ENCODE results near the gene DECR2.
A peak's percentile ranks its signal among the peaks of the same experiment; 100 is the strongest.
"Not testable (repeated sequence)": the region's sequence is repeated elsewhere in the genome, so short reads cannot be mapped to it uniquely, and the experiment has no call there.

The DECR2 gene

DNA sequence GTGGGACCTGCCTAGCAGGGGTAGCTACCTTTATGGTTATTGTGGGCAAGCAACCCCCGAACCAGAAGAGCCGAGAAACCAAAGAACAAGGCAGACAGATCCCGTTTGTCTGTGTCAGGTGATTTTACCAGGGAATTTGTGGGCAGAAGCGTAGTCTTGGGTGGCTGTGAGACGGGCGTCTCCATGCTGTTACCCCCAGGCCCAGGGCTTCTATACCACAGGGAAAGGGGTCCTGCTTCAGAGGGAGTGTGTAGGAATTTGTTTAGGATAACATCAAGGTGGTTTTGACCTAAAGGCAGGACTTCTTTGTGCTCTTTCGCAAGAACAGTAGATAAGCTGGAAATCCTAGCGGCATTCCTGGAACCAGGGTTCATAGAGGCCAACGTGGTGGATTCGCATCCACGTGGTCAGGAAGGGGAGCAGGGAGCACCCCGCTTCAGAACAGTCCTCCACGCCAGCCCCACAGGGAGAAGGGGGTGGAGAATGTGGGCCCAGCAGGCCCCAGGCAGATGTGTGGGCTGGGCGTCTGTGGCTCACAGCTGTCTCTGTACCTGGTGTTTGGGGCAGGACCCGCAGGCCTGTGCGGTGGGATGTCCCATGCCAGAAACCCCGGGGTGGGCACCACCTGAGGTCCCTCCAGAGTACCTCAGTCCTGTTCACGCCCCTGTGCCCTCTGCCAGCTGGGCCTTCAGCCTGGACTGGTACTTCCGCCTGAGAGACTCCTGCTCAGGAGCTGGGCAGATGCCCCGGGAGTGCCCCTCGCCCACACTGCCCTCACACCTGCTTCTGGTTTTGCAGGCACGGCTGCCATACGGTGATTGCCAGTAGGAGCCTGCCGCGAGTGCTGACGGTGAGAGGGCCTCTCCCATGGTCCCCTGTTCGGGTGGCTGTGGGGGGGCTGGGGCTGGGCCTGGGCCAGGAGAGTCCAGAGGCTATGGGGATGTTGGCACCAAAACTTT, 4.1 kb downstream of the DECR2 start:
- no peak for DNase-seq

DNA sequence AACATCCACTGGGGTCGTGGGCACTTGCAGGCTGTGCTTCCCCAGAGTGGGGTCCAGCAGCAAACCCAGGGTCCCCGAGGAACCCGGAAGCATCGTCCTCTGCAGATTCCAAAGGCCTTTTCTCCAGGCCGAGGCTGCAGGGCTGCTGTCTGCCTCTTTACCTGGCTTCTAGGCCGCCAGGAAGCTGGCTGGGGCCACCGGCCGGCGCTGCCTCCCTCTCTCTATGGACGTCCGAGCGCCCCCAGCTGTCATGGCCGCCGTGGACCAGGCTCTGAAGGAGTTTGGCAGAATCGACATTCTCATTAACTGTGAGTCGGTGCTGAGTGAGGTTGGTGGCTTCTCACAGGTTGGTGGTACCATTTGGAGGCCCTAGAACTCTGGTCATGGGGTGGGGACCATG, 5.6 kb downstream of the DECR2 start:
- DNase-seq, result no peak

DNA sequence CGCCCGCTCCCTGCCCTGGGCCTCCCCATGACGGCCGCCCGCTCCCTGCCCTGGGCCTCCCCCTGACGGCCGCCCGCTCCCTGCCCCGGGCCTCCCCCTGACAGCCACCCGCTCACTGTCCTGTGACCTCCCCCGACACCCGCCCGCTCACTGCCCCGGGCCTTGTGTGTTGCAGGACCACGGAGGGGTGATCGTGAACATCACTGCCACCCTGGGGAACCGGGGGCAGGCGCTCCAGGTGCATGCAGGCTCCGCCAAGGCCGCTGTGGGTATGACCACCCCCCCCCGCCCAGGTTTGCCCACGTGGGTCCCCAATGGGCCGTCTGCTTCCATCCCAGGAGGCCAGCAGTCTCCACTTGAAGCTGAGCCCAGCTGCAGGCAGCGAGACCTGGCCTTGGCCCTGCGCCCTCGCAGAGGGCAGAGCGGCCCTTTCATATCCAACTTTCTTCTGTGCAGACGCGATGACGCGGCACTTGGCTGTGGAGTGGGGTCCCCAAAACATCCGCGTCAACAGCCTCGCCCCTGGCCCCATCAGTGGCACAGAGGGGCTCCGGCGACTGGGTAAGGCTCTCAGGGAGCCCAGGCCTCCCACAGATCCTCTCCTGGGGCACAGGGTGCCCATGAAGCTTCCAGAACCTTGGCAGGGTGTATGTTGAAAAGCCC, 9.0 kb downstream of the DECR2 start:
- peak; percentile 71 for DNase-seq

DNA sequence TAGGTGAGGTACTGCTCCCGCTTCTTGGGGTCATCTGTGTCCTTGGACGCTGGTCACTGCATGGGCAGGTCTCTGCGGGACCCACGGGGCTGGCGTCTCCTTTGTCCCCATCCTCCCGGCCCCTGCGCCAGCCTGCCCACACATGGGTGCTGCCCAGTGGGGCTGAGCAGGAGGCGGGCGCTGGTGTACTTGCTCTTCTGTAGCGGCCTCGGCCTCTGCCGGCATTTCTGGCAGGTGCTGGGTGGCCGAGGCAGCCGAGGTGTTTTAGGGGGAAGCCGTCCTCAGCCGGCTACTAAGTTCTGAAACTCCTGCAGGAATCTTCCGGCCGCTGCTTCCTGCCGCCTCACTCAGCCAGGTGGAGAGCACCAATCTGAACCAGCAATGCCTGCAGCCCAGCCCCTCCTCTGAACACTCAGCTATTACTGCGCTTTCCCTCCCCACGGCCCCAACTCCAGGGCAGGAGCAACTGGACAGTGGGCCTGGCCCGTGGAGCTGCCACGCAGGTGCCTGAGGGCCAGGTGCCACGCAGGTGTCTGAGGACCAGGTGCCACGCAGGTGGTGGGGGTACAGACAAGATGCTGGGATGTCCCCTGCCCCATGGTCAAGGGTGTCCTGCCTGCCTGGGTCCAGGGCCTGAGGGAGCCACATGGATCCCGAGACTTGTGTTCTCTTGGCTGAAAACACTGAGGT, 10.0 kb downstream of the DECR2 start:
- DNase-seq, result no peak

DNA sequence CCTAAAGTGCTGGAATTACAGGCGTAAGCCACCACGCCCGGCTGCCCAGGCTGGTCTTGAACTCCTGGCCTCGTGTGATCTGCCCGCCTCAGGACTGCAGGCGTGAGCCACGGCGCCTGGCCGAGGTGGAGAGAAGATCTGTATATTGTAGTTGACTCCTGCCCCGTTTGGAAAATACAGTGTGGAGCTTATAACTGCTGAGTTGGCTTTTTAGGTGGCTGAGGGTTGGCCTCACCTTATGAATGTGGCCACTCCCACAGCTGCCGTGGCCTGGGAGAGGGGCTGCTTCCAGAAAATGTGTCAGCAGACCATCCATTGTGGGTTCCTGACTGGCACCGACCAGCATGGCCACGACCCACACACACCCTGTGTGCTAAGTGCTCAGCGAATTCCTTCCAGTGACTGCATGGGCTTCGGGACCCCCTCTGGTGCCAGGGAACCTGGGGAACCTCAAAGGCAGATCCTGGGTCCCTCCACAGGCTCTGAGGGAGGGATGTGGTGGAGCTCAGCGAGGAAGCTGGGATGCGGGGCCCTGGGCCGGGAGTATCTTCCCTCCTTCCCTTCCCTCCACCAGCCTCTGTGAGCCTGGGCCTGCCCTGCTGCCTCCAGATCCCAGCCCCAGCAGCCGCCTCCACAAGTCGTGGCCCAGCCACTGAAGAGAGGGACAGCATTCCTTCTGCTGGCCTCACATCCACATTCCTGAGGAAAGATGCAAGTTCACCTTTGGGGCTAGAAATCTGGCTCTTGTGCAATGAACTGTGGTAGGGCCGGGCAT, 12.9 kb downstream of the DECR2 start:
- no peak for DNase-seq

DNA sequence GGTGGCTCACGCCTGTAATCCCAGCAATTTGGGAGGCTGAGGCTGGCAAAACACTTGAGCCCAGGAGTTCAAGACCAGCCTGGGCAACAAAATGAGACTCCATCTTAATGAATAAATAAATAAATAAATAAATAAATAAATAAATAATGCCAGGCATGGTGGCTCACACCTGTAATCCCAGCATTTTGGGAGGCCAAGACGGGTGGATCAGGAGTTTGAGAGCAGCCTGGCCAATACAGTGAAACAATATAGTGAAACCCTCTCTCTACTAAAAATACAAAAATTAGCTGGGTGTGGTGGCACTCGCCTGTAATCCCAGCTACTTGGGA, 13.4 kb downstream of the DECR2 start:
- DNase-seq, result not testable (repeated sequence)

DNA sequence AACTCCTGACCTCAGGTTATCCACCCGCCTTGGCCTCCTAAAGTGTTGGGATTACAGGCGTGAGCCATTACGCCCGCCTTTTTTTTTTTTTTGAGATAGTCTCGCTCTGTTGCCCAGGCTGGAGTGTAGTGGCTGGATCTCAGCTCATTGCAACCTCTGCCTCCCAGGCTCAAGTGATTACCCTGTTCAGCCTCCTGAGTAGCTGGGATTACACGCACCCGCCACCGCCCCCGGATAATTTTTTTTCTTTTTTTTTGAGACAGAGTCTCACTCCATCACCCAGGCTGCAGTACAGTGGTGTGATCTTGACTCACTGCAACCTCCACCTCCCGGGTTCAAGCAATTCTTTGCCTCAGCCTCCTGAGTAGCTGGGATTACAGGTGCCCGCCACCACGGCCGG, 20.5 kb downstream of the DECR2 start:
- not testable (repeated sequence) for DNase-seq

DNA sequence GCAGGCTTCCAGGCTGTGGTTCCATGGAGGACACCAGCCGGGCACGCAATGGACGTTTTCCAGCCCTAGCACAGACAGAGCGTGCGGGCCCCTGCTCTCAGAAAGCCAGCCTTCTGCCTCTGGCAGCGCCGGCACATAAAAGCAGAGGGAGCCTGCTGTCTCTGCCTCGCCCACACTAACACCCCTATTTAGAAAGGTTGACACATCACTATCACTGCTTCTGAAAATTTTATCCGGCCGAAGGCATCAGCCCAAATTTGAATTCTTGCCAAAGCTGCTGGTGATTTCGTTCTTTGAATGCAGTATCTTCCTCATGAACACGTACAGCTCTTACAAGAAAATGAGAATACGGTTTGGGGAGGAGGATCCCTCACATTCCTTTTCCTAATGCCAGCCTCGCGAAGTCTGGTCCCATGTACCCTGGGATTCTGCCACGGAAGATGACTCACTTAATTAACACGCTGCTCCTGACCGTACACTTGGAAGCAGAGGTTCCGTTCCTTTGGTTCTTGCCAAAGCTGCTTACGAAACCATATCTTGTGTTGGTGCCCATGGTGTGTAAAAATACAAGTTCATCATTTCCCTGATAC, 22.4 kb downstream of the DECR2 start:
- no peak for DNase-seq

DNA sequence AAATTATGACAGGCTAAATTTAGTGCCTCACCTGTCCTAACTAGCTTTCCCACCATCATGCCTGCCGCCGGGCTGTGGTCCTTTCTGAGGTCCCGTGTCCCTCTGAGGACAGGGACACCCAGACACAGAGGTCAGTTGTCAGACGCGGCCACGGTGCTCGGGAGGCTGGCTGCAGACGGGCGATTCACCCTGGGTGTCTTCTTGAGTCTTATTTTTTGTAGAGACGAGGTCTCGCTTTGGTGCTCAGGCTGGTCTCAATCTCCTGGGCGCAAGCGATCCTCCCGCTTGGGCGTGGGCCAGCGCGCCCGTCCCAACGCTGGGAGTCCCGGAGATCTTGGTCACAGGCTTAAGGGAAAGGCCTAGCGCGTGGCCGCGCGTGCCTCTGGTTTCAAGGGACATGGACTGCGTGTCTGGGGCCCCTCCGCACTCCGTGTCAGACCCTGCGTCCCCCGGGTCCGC, 23.0 kb downstream of the DECR2 start:
- no peak for DNase-seq

DNA sequence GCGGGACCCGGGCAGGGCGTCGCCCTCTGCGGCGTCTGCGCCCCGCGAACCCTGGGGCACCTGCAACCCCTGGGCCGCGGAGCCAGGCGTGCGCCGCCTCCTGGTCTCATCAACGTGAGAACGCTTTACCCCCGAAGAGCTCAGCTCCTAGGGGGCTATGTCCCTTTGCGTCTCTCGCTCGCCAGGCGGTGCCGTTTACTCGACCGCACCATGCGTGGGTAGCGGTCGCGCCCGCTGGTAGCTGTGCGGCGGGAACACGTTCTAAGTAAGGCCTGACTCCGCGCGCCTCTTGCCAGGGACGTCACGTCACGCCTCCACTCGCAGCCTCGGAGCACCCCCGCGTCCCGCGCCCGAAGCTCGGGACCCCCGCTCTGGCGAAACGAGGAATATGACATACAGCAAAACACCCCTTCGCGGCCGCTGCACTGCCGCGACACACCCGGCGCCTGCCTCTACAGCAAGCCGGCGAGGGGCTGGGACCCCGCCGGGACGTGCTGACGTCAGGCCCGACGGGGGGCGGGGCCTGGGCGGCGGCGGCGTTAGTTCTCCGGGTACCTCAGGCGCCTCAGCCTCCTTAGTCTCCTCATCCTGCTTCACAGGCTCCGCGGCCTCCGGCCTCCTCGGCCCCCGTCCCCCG, 23.5 kb downstream of the DECR2 start, which contains the start of gene RAB11FIP3:
Gene RAB11FIP3 (plus strand): TSS at position 568 of the 637 bp plus-strand sequence. CDS start 358 bp downstream, outside the sequence.
- DNase-seq, result peak; percentile 79

DNA sequence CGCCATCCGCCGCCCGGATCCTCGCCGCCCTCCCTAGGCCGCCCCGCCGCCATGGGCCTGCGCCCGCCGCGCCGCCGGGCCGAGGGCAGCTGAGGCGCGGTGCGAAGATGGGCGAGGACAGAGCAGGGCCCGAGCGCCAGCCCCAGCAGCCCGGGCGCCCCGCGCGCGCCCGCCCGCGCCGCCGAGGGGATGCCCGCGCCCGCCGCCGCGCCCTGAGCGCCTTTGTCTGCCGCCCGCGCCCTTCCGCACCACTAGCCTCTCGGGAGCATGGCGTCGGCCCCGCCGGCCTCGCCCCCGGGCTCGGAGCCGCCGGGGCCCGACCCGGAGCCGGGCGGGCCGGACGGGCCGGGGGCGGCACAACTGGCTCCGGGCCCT, 24.0 kb downstream of the DECR2 start:
- DNase-seq, result no peak

DNA sequence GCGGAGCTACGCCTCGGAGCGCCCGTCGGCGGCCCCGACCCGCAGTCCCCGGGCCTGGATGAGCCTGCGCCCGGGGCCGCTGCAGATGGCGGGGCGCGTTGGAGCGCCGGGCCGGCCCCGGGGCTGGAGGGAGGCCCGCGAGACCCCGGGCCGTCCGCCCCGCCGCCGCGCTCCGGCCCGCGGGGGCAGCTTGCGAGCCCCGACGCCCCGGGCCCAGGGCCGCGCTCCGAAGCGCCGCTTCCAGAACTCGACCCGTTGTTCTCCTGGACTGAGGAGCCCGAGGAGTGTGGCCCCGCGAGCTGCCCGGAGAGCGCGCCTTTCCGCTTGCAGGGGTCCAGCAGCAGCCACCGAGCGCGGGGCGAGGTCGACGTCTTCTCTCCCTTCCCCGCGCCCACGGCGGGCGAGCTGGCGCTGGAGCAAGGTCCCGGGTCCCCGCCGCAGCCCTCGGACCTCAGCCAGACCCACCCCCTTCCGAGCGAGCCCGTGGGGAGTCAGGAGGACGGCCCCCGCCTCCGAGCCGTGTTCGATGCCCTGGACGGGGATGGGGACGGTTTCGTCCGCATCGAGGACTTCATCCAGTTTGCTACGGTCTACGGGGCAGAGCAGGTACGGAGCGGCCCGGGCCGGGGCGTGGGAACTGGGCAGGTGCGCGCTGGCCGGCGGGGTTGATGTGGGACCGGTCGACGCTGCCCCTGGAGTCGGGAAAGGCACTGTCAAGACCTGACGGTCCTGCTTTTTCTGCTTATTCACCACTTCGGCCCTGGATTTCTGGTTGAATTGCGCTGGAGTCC, 24.6 kb downstream of the DECR2 start:
- no peak for DNase-seq

DNA sequence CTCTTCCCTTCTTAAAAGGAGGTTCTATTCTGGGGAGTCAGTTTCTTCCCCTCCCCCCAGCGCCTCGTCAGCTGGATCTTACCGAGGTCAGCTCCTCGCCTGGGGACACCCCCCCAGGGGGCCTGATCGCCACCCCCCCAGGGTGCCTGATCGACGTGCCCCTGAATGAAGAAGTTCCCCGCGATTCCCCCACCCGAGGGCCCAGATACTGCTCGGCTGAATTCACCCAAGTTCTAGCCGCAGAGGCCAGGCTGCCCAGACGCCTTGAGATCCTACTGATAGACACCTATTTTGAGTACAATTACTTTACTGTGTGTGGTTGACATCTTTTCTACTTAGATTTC, 25.2 kb downstream of the DECR2 start:
- no peak for DNase-seq

DNA sequence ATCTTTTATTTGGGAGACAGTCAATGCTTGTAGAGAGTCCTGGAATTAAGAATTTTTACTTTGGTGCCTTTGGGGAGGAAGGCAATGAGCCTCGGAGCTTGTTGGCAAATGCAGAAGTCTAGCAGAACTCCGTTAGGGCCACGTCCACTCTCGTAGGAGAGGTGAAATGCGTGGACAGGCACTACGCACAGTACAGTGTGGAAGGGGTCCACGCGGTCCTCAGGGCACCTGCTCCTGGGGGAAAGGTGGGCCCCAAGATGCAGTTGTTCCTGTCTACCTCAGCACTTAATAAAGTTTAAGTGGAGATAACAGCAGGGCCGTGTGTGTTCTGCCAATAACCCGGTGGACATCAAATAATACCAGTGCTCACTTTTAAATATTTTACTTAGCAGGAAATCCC, 25.6 kb downstream of the DECR2 start:
- DNase-seq, result no peak

DNA sequence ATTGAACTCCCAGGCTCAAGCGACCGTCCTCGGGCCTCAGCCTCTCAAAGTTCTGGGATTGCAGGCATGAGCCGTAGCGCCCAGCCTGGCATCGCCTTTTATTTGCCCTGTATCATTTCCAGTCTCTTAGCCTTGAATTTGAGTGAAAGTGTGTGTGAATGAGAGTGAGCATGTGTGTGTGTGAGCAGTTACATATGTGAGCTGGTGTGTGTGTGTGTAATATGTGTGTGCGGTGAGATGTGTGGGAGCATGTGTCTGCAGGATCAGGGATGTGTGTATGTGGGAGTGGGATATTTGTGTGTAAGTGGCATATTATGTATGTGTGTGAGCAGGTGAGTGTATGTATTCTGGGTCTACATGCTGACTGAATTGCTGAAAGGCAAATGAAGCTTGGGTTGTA, 29.2 kb downstream of the DECR2 start:
- no peak for DNase-seq

DNA sequence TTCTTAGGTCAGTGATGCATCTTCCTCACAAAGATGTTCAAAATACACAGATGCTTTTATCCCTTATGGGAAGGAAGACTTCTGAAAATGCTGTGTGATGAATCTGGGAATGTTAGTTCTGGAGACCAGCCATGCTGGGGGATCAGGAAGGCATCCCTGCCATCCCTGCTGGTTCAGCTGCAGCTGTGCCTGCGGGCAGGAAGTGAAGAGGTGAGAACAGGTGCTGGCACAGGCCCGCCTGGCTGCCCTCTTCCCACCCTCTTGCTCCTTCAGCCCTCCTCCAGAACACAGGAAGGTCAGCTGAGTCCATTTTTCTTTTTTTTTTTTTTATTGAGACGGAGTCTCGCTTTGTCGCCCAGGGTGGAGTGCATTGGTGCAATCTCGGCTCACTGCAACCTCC, 38.9 kb downstream of the DECR2 start:
- DNase-seq, result no peak

DNA sequence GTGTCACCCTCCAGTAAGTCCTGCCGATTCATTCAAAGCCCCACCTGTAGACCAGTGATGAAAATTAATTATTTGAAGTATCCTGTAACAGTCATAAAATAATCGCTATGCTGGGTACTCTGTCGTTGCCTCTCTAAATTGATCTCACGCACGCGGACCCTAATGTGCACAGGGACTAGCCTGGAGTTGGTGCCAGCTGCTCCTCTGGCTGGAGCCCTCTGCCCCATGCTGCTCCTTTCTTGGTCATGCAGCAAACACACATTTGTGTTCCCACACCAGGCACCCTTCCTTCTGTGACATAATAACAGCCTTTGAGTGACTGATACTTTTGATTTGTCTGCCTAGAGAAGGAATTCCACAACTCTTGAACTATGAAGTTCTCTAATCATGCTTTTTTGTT, 39.8 kb downstream of the DECR2 start:
- no peak for DNase-seq

DNA sequence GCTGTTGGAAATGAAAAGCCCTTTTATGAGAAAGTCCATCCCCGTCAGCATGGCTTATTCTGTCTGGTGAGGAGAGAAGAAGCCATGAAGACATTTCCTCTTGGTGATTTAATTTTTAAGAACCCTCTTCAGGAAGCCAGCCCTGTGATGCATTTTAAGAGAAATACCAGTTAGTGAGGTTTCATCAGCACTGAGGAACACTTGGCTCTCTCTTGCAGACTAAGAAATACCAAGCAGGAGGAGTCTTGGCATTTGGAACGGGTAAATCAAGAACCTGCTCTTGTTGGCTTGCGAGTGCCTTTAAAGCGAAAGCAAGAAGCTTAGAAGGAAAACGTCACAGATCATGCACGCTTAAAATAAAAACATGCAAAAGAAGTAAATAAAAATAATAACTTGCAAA, 41.3 kb downstream of the DECR2 start:
- no peak for DNase-seq

DNA sequence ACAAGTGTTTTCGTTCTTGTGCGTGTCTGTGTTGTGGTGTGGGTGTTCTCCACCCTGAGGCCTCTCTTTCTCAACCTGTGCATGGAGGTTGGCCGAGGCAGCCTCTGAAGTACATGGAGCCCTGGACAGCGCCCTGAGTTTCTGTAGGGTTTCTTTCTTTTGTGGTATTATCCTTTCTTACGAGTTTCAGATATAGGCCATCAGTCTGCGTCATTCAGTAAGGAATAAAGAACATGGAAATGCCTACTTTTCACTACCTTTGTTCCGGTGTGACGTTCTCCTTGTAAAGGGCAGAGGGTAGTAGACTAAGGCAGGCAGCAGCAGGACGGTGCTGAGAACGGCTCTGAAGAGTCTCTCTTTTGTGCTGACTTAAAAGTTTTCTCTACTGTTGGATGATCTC, 42.3 kb downstream of the DECR2 start:
- DNase-seq, result no peak

DNA sequence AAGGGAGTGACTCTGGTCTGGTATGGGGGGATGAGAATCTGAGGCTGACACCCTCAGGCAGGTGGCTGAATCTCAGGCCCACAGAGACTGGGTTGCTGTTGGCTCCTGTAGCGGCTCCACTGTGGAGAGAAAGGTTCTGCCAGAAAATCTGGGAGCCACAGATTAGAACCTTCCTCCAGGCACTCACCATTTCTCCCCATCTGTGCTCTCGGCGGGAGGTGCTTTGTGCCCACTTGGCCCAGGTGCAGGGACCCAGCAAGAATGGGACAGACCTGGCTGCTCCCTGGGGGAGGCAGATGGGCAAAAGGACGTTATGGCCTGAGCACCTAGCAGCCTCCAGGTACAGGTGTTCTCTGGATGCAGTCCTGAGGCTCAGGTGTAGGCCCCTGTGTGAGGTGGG, 43.9 kb downstream of the DECR2 start:
- DNase-seq, result no peak

DNA sequence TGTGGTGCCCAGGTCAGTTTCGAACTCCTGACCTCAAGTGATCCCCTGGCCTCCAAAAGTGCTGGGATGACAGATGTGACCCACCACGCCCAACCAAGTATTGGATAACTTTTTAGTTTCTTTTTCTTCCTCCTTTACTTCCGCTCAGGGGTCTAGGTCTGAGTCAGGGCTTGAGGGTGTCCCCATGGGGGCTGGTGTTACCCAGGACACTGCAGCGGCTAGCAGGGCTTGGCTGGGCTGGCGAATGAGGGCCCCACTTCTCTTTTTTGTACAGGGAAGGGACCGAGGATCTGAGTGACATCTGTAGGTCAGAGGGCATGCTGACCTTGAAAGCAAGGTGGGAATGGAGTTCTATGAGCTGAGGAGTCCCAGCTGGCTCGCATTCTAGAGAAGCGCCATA, 48.7 kb downstream of the DECR2 start:
- DNase-seq, result no peak

Data from NCI-H1436 (cell line).